Measurements from ENCODE around the gene ZBTB20. TPM values are rescaled to one million over a fixed set of nuclear protein-coding genes. Genes with fewer than 3 reads are reported as not detected.

The ZBTB20 gene
- total and polyA plus RNA-seq, 10 of the 15 experiments (the other 5 are each of a cell fraction or from before 2014, with no cell fraction given), result 0.20 to 5.5 (median 2.2) TPM

DNA sequence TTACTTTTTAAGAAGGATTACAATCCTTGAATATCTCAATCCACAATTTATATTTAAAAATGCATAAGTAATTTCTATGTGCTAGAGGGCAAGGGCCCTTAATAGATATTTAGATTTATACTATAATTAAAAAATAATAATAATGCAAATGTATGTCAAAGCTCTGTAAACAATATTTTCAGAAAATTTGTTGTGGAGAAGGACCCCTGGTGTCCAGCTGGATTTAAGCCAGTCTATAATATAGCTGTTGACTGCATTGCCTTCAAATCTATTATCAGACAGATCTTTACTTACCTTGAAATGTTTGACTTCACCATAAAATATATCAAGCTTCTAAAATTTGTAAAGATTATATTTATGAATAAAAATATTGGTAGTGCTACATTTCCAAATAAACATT lies 65.6 kb downstream of the ZBTB20 start:
- Histone ChIP-seq H3K9me3 (replicated peaks; ENCODE audit: control insufficient read depth, insufficient read depth, low read length) (no peaks in the 10 kb centered on the region; the same call in 2 of the 3 replicates), H3K27me3 (replicated peaks in 1 of 2; ENCODE audit: control insufficient read depth in 2 of 2, insufficient read depth in 2 of 2, low read length in 1 of 2) (no peaks in the 10 kb centered on the region), H3K36me3 (ENCODE audit: control insufficient read depth in 2 of 2, insufficient read depth in 2 of 2, low read length in 1 of 2) (no peaks in the 10 kb centered on the region), H2AFZ (ENCODE audit: control insufficient read depth, low read depth, low read length) (no peak overlapping the region), H3K4me1 (ENCODE audit: control insufficient read depth, insufficient read depth, low read length) (no peaks in the 10 kb centered on the region), H3K9ac (ENCODE audit: control insufficient read depth, insufficient read depth, low read length) (no peak overlapping the region), H3K4me2 (ENCODE audit: control insufficient read depth, insufficient read depth) (no peak overlapping the region), H3K79me2 (ENCODE audit: control insufficient read depth, insufficient read depth, low read length) (no peaks in the 10 kb centered on the region), H3K27ac (ENCODE audit: control insufficient read depth, insufficient read depth) (no peak overlapping the region), H3K4me3 (no peak overlapping the region), H4K20me1 (ENCODE audit: control insufficient read depth, insufficient read depth) (no peaks in the 10 kb centered on the region)
- in situ Hi-C loops (cut with MboI), result loop anchor here (10.0 kb wide), 1 partner anchor 257 kb away; no protein-coding TSS in a partner anchor
- intact Hi-C loops (cut with micrococcal nuclease; ENCODE audit: unreplicated experiment), result loop anchor here (1.0 kb wide), 1 partner anchor 254 kb away; no protein-coding TSS in a partner anchor
- RAD21 ChIA-PET (ENCODE audit: unreplicated experiment), result interaction anchor here (0.8 to 0.9 kb wide), 2 partner anchors 252 to 254 kb away, joined by 4 to 6 read pairs; no protein-coding TSS in a partner anchor
- no peak for DNase-seq (ENCODE audit: low read depth, low spot score)
- ATAC-seq, result no peak
- CTCF ChIA-PET, result interaction anchor here (0.6 to 2.5 kb wide), 7 partner anchors 10 to 254 kb away, joined by 3 to 10 read pairs (median 3); no protein-coding TSS in a partner anchor
- SMC1A ChIA-PET (ENCODE audit: uncharacterized antibody, unreplicated experiment), result interaction anchor here (0.8 to 1.2 kb wide), 4 partner anchors 12 to 258 kb away, joined by 3 to 4 read pairs (median 4); no protein-coding TSS in a partner anchor
- POLR2A ChIA-PET, result no interaction called here
- BruUV-seq (replicated peaks), result no TSS peak
- peak; percentile 11; the same call in 1 of the 2 replicates for TF ChIP-seq SMC3 (IDR thresholded peaks at IDR 0.05; ENCODE audit: borderline replicate concordance, low read length)
- no peak for TF ChIP-seq SMAD1 (IDR thresholded peaks at IDR 0.05; ENCODE audit: low read depth, partially characterized antibody)
- TF ChIP-seq, protein P1, sequence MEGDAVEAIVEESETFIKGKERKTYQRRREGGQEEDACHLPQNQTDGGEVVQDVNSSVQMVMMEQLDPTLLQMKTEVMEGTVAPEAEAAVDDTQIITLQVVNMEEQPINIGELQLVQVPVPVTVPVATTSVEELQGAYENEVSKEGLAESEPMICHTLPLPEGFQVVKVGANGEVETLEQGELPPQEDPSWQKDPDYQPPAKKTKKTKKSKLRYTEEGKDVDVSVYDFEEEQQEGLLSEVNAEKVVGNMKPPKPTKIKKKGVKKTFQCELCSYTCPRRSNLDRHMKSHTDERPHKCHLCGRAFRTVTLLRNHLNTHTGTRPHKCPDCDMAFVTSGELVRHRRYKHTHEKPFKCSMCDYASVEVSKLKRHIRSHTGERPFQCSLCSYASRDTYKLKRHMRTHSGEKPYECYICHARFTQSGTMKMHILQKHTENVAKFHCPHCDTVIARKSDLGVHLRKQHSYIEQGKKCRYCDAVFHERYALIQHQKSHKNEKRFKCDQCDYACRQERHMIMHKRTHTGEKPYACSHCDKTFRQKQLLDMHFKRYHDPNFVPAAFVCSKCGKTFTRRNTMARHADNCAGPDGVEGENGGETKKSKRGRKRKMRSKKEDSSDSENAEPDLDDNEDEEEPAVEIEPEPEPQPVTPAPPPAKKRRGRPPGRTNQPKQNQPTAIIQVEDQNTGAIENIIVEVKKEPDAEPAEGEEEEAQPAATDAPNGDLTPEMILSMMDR (IDR thresholded peaks at IDR 0.05 in 2 of 3, conservative IDR thresholded peaks at IDR 0.05 in 1 of 3; ENCODE audit: control insufficient read depth in 2 of 3, extremely low read depth in 1 of 3, insufficient read depth in 1 of 3, low read depth in 3 of 3, low read length in 3 of 3), result peak in 1 of 3 experiments; percentile 12; a peak in 2 of 6 replicates
- peak; percentile 24; the same call in 1 of the 2 replicates for TF ChIP-seq RAD21 (IDR thresholded peaks at IDR 0.05; ENCODE audit: insufficient read depth, low read depth, low read length)
- no peak for TF ChIP-seq ZNF384 (IDR thresholded peaks at IDR 0.05; ENCODE audit: borderline replicate concordance, low read depth, low read length)
- no peak for FAIRE-seq
